CD4-positive, alpha-beta T cell treated with Interleukin-10 for 1 hour (primary cell): Measurements from ENCODE around the gene MPC1.
"Not testable (repeated sequence)": the region's sequence is repeated elsewhere in the genome, so short reads cannot be mapped to it uniquely, and the experiment has no call there.

Source experiments
- DNase-seq: peaks from one replicate; pipeline ENCODE4 v3.0.0-alpha.2; 2020

Gene MPC1

GRCh38 chr6:166405386-166405785, 22.6 kb upstream of the MPC1 start:
- no peak for DNase-seq

DNA sequence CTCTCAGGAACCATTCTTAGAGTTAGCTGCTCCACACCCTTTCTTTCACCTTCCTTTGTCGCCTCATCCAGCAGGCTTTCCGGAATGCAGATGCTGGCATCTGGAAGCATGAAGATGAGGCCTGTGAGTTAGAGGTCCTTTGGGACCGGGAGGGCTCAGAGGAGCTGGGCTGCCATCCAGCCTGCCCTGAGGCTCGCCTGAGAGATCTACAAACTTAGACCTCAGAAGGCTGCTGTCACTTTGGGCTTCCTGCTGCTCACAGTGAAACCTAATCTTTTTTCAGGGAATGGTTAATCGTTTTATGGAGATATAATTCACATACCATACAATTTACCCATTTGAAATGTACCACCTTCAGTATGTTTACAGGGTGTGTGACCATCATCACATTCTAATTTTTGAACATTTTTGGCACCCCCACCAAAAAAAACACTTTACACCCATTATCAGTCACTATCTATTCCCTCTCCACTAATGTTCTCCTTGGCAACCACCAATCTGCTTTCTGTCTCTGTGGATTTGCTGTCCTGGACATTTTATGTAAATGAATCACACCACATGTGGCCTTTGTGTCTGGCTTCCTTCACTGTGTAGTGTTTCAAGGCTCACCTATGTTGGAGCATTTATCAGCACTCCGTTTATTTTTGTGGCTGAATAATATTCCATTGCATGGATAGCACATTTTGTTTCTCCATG, 20.0 kb upstream of the MPC1 start:
- DNase-seq = no peak

GRCh38 chr6:166400649-166401250, 18.0 kb upstream of the MPC1 start:
- DNase-seq = peak; percentile 74

DNA sequence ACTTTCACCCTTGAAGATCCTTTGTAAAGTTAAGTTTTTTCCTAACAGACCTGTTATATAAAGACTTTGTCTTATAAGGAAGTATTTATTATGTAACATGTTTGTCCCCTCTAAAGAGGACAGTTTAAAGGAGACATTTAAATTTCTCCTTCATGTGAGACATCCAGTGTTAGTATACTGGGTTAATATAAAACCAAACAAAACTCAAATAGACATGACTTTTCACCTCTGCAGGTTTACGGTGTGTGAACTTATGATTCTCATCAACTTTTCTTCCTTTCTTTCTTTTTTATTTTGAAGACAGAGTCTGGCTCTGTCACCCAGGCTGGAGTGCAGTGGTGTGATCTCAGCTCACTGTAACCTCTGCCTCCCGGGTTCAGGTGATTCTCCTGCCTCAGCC, 17.4 kb upstream of the MPC1 start:
- DNase-seq = no peak

DNA sequence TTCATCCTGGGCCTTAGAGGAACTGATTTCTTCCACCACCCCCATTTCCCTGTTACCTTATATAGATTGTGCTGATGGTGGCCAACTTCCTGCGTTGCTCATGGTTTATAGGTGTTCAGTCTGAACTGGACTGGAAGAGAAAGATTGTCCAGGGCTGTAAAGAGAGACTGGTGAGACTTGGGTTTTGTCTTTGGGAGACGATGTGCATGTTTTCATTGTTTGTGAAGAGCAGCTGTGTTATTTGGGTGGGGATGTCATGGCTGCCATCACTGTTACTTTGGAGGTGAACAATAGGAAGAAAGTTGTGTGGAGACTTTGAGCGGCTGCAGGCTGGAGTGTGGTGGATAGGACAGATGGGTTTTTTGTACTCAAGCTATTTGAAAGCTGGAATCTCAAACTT, 15.6 kb upstream of the MPC1 start:
- DNase-seq = no peak

GRCh38 chr6:166397849-166398248, 15.1 kb upstream of the MPC1 start:
- no peak for DNase-seq

DNA sequence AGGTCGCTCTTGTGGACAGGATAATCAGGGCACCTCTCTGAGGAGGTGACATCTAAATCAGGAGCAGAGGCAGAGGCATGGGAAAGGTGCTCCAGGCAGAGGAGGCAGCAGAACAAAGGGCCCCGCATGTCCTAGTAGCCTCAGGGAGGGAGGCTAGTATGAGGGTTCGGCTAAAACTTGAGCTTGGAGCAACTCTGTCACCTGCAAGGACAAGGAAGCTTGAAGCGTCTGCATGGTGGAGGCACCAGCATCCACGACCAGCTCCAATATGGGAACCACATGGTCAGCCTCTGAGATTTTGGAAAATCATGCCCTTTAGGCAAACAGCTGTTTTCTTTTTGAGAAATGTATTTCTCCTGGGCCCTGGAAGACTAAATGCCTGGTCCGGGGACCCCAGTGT, 13.0 kb upstream of the MPC1 start:
- DNase-seq = no peak

DNA sequence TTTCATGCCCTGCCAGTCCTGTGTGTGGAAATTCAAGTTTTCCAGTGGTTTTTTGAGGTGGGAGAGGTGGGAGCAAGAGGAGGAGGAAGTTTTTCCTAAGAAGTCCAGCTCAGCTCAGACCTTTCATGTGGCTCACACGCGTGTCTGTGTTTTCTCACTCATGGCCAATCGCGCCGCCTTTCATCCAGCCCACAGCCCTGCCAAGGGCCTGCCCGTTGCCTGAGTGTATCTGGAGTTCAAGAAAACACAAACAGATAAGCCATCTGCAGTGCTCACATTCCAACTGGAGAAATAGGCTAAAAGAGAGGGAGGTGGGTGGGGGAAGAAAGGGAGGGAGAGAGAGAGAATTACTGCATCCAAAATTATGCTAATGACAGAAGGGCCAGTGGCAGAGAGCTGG, 12.6 kb upstream of the MPC1 start:
- DNase-seq = no peak

DNA sequence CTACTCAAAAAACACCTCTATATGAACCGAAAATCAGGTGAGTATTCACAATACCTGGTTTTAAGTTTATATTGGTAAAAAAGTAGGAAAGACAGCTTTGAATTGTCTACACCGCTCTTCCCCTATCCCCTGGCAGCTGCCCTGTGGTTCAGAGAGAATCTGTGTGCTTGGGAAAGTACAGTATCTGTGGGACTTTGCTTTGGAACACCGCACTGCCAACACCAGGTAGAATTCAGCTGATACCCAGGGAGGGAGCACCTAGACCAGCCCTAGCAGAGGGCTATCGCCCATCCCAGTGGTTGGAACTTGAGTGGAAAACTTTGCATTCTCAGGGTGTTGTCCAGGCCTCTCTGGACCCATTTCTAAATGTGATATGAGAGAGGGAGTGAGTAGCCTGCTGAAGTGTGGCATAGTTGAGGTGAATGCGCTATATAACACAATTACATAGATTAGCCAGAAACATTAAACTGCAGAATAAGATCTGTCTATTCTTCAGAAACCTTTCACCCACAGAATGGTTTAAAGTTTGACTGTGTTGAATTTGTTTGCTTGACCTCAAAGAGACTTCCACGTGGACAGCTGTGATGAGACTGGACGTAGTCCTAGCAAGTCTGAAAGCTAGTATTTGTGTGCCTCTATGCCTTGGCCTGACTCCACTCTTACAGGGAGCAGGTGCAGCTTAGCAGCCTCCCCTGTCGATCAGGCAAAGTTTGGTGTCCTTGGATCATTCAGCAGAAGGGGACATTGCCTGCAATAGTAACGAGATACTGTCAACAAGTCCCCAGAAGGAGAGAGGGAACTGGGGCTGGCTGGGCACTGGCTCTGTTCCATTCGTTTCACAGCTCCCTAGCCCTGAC, 11.5 kb upstream of the MPC1 start:
- no peak for DNase-seq

GRCh38 chr6:166393535-166393823, 10.7 kb upstream of the MPC1 start:
- no peak for DNase-seq

DNA sequence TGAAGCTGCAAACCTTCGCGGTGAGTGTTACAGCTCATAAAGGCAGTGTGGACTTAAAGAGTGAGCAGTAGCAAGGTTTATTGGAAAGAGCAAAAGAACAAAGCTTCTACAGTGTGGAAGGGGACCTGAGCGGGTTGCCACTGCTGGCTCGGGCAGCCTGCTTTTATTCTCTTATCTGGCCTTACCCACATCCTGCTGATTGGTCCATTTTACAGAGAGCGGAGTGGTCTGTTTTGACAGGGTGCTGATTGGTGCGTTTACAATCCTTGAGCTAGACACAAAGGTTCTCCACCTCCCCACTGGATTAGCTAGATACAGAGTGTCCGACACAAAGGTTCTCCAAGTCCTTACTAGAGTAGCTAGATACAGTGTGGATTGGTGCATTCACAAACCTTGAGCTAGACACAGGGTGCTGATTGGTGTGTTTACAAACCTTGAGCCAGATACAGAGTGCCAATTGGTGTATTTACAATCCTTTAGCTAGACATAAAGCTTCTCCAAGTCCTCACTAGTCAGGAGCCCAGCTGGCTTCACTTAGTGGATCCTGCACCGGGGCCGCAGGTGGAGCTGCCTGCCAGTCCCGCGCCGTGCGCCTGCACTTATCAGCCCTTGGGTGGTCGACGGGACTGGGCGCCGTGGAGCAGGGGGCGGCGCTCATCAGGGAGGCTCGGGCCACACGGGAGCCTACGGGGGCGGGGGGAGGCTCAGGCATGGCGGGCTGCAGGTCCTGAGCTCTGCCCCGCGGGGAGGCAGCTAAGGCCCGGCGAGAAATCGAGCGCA, 10.2 kb upstream of the MPC1 start:
- DNase-seq = not testable (repeated sequence)

- DNase-seq = no peak
These were observed 6.4 kb upstream of the MPC1 start for GRCh38 chr6:166389119-166389518.

DNA sequence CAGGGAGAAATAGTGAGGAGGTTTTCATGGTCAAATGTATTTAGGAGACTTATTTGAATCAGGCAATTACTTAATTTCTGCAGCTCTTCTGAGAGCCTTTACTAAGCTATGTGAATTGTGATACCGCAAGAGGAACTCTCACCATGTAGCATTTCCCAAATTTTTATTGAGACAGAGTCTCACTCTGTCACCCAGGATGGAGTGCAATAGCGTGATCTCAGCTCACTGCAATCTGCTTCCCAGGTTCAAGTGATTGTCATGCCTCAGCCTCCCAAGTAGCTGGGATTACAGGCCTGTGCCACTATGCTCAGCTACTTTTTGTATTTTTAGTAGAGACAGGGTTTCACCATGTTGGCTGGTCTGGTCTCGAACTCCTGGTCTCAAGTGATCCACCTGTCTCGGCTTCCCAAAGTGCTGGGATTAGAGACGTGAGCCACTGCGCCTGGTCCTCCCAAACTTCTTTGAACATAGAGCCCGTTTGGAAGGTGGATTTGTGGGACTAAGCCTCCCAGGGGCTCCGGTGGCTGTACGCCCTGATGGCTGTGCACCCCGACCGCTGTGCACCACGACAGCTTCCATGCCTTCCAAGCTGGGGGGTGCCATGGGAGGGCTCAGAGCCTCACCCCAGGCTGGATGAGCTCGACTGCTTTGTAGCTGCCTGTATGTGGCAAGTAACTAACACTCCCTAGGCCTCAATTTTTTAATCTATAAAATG, 5.7 kb upstream of the MPC1 start:
- DNase-seq = no peak

DNA sequence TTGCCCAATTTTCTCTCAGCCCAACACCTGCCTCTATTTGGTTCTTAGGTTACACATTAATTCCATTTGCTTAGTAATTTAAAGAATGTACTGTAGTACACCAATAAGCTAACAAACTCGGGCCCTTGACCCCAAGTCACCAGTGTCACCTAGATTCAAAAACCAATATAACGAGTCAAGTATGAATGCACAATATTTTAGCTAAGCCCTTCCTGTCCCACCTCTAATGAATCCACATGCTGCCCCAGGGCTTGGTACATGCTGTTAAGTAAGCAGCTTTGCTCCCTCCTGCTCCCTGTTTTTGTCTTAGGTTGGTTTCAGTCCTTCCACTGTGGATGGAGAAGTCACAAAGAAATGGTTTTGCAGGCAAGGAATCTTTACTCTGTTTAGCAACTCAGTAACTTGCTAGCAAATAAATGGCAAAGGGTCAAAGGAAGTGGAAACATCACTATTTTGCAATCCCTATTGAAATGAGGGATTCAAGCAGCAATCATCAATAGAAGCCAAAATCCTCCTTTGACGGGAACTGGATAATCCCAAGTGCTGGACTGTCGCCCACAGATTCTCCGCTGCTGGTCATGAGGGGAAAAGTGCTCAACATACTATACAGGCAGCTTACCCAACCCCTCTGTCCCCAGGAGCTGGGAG, 5.0 kb upstream of the MPC1 start:
- no peak for DNase-seq

DNA sequence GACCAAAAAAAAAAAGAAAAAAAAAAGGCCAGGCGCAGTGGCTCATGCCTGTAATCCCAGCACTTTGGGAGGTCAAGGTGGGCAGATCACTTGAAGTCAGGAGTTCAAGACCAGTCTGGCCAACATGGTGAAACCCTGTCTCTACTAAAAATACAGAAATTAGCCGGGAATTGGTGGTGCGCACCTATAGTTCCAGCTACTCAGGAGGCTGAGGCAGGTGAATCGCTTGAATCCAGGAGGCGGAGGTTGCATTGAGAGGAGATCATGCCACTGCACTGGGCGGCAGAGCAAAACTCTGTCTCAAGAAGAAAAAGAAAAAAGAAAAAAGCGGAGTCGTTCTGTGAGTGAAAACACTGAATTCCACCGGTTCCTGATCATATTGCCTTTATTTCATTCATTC, 4.4 kb upstream of the MPC1 start:
- DNase-seq = not testable (repeated sequence)

GRCh38 chr6:166386111-166386510, 3.4 kb upstream of the MPC1 start:
- DNase-seq = no peak

DNA sequence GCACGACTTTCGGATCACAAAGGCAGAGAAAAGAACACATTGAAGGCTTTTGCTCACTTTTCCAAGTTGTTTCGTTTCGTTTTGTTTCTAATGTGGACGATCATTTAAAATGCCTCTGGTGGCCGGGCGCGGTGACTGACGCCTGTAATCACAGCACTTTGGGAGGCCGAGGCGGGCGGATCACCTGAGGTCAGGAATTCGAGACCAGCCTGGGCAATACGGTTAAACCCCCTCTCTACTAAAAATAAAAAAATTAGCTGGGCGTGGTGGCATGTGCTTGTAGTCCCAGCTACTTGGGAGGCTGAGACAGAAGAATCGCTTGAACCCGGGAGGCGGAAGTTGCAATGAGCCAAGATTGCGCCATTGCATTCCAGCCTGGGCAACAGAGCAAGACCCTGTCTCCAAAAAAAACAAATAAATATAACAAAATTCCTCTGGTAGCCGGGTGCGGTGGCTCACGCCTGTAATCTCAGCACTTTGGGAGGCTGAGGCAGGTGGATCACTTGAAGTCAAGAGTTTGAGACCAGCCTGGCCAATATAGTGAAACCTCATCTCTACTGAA, 1.1 kb upstream of the MPC1 start:
- peak; percentile 39 for DNase-seq

- DNase-seq = no peak
These were observed 224 bp downstream of the MPC1 start for GRCh38 chr6:166382500-166382932.

DNA sequence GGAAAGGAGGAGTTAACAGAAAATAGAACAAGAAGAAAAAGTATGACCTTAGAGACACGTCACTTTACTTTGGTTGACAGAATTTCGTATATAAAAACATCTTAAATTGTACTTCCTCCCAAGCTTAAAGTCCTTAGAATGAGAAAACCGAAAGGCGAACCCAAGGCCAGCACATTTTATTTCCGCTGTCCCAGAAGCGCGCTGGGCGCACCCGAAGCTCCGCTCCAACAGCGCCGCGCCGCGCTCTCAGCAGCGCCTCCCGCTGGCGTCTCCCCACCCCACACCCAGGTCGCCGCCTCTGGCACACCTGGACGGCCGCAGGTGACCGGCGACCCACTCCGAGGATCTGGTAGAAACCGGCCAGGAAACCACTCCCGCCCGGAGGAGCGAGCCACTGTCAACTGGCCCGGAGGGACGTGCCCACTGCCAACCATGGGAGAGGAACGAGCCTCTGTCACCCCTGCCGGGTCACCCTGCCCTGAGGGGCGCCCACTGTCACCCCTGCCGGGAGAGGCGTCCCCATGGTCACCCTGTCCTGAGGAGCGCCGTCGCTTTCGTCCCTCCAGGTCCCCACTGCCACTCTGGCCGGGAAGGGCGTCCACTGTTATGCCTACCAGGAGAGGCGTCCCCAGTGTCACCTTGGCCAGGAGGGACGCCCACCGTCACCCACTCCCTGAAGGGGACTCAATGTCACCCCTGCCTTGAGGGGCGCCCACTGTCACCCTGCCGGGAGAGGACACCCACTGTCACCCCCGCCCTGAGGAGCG, 824 bp downstream of the MPC1 start:
- peak; percentile 75 for DNase-seq

GRCh38 chr6:166381381-166381732, 1.4 kb downstream of the MPC1 start:
- no peak for DNase-seq

- no peak for DNase-seq
These were observed 2.9 kb downstream of the MPC1 start for GRCh38 chr6:166379800-166380199.
